ENCODE results near the gene NPLOC4. TPM values are rescaled to one million over a fixed set of nuclear protein-coding genes. Genes with fewer than 3 reads are reported as not detected.

NPLOC4 gene
- total RNA-seq, 1 experiment from 2014 or later: 139 TPM

- in situ Hi-C loops (cut with HindIII; ENCODE audit: low pct_unique_long_range_greater_than_20kb, low sequenced_read_pairs): no loop called here
- DNase-seq (ENCODE audit: low read depth, low spot score): no peak
Observed at GRCh38 chr17:81523402-81524038, 113.4 kb downstream of the NPLOC4 start.

- in situ Hi-C loops (cut with HindIII; ENCODE audit: low pct_unique_long_range_greater_than_20kb, low sequenced_read_pairs): no loop called here
- DNase-seq (ENCODE audit: low read depth, low spot score): no peak
Observed at GRCh38 chr17:81522491-81523401, 114.2 kb downstream of the NPLOC4 start.

DNA sequence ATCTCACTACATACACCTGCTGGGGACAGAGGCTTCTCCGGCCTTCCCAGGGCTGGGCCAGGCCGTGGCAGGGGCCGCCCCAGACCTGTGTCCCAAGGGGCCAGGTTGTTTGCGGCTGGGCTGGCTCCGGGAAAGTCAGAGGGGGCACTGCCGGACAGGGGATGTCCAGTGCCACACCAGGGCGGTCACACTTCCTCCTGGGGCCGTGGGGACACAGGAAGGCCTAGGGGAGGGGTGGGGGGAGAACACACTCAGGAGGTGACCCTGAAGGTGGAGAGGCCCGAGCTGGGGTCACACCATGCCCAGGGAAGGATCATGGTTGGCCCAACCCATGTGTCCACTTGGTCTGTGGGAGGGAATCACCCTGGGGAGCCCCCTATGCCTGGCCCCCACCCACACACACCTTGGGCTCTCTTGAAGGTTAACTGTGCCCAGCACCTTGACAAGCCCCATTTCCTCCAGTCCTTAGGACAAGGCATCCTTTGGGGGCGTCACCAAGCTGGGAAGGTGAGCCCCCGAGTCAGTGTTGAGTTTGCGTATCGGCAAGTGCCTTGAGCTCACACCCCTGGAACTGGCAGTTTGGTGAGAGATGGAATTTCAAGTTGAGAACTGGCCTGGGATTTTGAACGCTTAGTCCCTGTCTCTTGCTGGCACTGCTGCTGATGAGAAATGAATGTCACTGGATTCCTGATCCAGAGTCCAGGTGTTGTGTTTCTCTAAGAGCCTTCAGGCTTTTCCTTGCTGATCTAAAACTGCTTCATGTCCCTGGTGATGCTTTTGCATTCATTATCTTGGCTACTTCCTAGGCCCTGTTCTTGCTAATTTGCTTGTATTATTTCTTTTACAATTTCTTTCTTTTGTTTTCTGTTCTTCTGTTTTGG lies 116.7 kb downstream of the NPLOC4 start:
- DNase-seq (ENCODE audit: low read depth, low spot score): no peak
- in situ Hi-C loops (cut with HindIII; ENCODE audit: low pct_unique_long_range_greater_than_20kb, low sequenced_read_pairs): no loop called here

DNA sequence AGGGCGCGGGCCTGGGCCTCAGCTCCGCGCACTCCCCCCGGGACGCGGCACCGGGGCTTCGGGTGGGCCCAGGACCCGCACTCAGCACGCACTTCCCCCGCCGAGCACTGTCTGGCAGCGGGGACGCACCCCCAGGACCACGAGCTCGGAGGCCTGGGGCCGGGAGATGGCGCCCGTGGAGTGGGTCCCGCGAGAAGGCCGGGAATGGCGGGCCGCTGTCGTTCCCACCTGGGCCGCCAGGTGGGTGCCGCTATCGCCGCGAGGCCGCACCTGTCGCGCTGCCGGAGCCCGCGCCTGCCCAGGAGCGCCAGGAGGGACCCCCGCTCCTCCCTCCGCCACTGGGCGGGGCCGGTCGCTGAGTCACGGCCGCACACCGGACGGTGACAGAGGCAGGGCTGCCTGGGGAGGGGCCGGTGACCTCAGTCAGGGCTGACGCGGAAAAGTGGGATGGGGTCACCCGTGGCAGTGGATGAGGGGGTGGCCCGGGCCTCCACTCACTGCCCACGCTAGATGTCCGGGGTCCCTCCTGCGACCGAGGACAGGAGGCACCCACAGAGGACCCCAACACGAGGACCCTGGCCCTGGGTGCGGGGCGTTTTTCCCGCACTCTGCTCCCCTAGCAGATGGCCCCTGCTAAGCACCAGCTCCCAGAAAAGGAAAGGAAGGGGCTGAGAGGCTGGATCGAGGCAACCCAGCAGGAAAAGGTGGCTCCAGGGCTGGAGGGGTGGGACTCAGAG lies 117.5 kb downstream of the NPLOC4 start:
- DNase-seq (ENCODE audit: low read depth, low spot score): no peak
- in situ Hi-C loops (cut with HindIII; ENCODE audit: low pct_unique_long_range_greater_than_20kb, low sequenced_read_pairs): loop anchor here (10.0 kb wide), 1 partner anchor 125 kb away; the partner anchor contains the start of gene BAHCC1

DNA sequence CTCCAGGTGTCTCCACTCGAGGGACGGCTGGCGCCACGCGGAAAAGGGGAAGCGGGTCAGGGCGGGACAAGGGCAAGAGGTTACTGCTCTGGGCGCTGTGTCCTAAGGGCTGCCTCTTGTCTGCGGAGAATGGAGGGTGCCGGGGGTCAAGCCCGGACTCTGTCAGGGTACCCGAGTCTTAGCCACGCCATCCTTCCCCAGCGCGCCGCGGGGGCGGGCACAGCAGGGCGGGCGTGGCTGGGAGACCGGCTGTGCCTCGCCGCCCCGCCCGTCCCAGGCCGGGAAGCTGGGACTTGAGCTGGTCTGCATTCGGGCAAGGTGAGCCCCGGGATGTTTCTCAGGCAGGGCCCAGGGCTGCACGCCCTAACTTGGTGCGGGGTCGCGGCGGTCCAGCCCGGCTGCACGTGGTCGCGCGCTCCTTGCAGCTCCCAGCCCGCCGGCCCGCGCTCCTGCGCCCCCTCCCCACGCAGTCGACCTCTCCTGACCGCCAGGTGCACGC lies 118.1 kb downstream of the NPLOC4 start:
- no peak for DNase-seq (ENCODE audit: low read depth, low spot score)
- in situ Hi-C loops (cut with HindIII; ENCODE audit: low pct_unique_long_range_greater_than_20kb, low sequenced_read_pairs): loop anchor here (10.0 kb wide), 1 partner anchor 124 kb away; the partner anchor contains the start of gene BAHCC1

- in situ Hi-C loops (cut with HindIII; ENCODE audit: low pct_unique_long_range_greater_than_20kb, low sequenced_read_pairs): loop anchor here (10.0 kb wide), 1 partner anchor 123 kb away; the partner anchor contains the start of gene BAHCC1
Observed at GRCh38 chr17:81518113-81518784, 118.7 kb downstream of the NPLOC4 start.

DNA sequence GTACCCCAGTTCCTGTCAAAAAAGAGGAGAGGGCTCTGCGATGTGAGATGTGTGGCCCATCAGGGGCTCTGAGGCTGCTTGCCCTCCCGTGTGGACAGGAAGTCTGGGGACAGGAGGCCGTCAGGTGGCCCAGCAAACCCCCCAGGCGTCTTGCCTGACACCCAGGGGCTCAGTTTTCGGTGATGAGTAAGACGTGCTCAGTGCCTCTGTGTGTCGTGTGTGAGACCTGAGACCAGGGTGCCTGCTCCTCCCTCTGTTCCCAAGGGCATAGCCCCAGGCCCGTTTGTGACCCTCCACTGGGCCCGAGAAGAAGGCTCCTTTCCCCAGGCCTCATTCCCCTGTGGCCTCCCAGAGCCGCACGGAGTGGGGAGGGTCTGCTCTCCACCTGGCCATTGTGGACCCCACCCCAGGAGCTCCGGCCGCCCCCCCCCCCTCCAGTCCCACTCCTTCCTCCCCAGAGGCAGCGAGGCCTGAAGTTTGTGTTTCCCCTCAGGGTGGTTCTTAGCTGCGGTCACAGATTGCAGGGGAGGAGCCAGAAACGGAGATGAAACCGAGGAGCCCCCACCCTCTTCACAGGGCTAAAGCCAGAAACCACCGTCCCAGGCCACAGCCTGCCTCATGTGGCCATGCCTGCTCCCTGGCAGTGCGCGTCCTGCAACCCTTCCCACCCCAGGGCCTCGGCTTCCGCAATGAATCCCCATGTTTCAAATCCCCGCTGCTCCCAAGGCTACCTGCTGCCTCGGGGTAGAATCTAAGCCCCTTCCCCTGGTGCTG lies 119.4 kb downstream of the NPLOC4 start:
- no peak for DNase-seq (ENCODE audit: low read depth, low spot score)
- in situ Hi-C loops (cut with HindIII; ENCODE audit: low pct_unique_long_range_greater_than_20kb, low sequenced_read_pairs): loop anchor here (10.0 kb wide), 1 partner anchor 123 kb away; the partner anchor contains the start of gene BAHCC1

More at GRCh38 chr17:81518113-81518784, 118.7 kb downstream of the NPLOC4 start:
- no peak for DNase-seq (ENCODE audit: low read depth, low spot score)

- no peak for DNase-seq (ENCODE audit: low read depth, low spot score)
- in situ Hi-C loops (cut with HindIII; ENCODE audit: low pct_unique_long_range_greater_than_20kb, low sequenced_read_pairs): loop anchor here (10.0 kb wide), 1 partner anchor 122 kb away; the partner anchor contains the start of gene BAHCC1
Observed at GRCh38 chr17:81517009-81517338, 119.9 kb downstream of the NPLOC4 start.

GRCh38 chr17:81516439-81516838 lies 120.5 kb downstream of the NPLOC4 start:
- DNase-seq (ENCODE audit: low read depth, low spot score): no peak
- in situ Hi-C loops (cut with HindIII; ENCODE audit: low pct_unique_long_range_greater_than_20kb, low sequenced_read_pairs): loop anchor here (10.0 kb wide), 1 partner anchor 122 kb away; the partner anchor contains the start of gene BAHCC1

DNA sequence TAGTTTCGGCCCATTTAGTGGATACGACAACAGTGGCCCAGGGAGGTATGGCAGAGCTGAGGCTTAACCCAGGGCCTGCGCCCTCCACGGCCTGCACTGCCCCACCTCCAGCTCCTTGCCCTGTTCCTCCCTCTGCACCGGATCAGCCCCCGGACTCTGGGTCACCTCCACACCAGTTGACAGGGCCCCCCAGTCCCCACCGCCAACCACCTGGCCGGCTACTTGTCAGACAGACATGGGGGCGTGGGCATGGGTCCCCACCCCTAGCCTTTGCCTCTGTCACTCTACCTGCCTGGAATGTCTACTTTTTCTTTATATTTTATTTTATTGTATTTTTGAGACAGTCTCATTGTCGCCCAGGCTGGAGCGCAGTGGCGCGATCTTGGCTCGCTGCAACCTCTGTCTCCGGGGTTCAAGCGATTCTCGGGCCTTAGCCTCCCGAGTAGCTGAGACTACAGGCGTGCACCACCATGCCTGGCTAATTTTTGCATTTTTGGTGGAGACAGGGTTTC lies 121.3 kb downstream of the NPLOC4 start:
- in situ Hi-C loops (cut with HindIII; ENCODE audit: low pct_unique_long_range_greater_than_20kb, low sequenced_read_pairs): loop anchor here (10.0 kb wide), 1 partner anchor 121 kb away; the partner anchor contains the start of gene BAHCC1

DNA sequence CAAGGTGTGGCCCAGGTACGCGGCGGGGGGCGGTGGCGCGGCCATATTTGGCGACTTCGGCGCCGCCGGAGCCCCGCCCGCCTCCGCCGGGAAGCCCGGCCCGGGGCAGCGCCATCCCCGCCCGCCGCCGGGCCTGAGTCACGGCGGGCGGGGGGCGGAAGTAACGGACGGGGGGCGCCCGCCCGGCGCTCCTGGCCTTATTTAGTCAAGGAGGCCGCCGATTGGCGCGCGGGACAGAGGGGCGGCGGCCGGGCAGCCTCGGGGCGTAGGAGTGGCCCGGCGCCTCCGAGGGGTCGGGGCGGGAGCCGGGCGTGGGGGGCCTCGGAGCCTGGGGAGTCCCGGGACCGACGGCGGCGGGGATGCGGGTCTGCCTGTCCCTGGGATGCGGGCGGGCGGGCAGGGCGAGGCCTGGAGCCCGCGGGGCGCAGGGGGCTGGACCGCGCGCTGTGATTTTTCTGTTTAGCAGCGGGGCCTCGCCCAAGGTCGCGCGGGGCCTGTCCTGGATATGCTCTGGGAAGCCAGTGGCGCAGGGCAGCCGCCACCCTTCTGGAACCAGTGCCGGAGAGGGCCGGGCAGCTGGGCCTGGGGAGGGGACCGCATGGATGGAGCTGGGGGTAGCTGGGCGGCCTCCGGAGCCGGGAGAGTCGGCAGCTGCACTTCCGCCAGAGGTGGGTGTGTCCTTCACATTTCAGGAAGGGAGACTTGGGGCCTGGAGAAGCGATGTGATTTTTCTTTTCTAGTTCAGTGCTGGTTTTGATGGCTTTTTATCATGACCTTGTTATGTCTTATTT lies 122.0 kb downstream of the NPLOC4 start:
- in situ Hi-C loops (cut with HindIII; ENCODE audit: low pct_unique_long_range_greater_than_20kb, low sequenced_read_pairs): loop anchor here (10.0 kb wide), 1 partner anchor 120 kb away; the partner anchor contains the start of gene BAHCC1
- peak; percentile 81 for DNase-seq (ENCODE audit: low read depth, low spot score)

More for the DNA sequence above, 121.3 kb downstream of the NPLOC4 start:
- no peak for DNase-seq (ENCODE audit: low read depth, low spot score)

GRCh38 chr17:81514489-81514738 lies 122.5 kb downstream of the NPLOC4 start:
- DNase-seq (ENCODE audit: low read depth, low spot score): no peak
- in situ Hi-C loops (cut with HindIII; ENCODE audit: low pct_unique_long_range_greater_than_20kb, low sequenced_read_pairs): loop anchor here (10.0 kb wide), 1 partner anchor 120 kb away; the partner anchor contains the start of gene BAHCC1

DNA sequence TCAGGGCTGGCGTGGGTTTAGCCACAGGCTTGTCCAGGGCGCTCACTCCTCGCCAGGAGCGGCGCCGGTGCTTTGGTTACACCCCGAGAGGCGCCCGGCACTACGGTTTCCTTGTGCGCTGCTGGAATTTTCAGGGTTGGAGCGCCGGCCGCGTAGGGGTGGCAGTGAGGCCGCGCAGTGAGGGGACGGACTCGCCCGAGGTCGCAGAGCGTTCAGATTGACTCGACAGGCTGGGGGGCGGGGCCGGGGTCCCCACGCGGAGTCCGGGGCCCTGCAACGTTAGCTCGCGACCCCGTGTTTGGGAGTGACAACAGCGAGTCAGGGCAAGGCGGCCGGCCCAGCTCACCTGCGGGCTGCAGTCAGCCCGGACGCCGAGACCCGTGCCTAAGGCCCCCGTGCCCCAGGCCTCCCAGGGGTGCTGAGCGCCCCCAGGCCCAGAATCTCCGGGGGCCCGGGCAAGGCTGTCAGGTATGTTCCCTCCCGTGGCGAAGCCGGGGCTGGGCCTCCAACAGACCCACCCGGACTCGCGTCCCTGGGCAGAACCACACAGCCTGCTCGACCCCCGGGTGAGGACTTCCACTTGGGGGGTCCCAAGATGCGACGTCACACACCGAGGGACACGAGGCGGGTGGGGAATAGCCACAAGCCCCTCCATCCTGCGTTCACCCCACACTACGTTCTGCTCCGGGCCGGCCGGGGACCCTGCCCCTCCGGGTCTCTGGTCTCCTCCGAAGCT lies 123.0 kb downstream of the NPLOC4 start:
- peak; percentile 70 for DNase-seq (ENCODE audit: low read depth, low spot score)
- in situ Hi-C loops (cut with HindIII; ENCODE audit: low pct_unique_long_range_greater_than_20kb, low sequenced_read_pairs): loop anchor here (10.0 kb wide), 1 partner anchor 119 kb away; the partner anchor contains the start of gene BAHCC1

GRCh38 chr17:81513372-81513752 lies 123.5 kb downstream of the NPLOC4 start:
- peak; percentile 73 for DNase-seq (ENCODE audit: low read depth, low spot score)
- in situ Hi-C loops (cut with HindIII; ENCODE audit: low pct_unique_long_range_greater_than_20kb, low sequenced_read_pairs): loop anchor here (10.0 kb wide), 1 partner anchor 119 kb away; the partner anchor contains the start of gene BAHCC1
